PC-3 (cell line): Measurements from ENCODE around the gene DNAAF2. TPM values are rescaled to one million over a fixed set of nuclear protein-coding genes. Genes with fewer than 3 reads are reported as not detected.

Experiments used
- ATAC-seq: fragments of 200-7000 bp; cut with Tn5 transposase; 2 replicates; pipeline ENCODE4 v1.9.1; 2020; ENCODE audit warnings: mild to moderate bottlenecking, moderate library complexity
- BruUV-seq: library from RNA; stranded (reverse); fragments of 400-500 nt; replicated peaks from 2 replicates; lab custom pipeline; 2021; lab: Mats Ljungman, UMichigan
- CTCF ChIA-PET: fragments of 300-600 bp; sonication (Branson Sonifier 250); formaldehyde crosslinking; loops from one replicate; lab custom pipeline; 2022; ENCODE audit warnings: antibody characterized with exemption; lab: Charles Lee
- POLR2A ChIA-PET: fragments of 300-600 bp; sonication (Branson Sonifier 250); formaldehyde crosslinking; loops from one replicate; lab custom pipeline; 2022; ENCODE audit warnings: antibody characterized with exemption; ENCODE audit not compliant: unreplicated experiment; lab: Charles Lee
- DNase-seq: peaks from one replicate; pipeline ENCODE4 v3.0.0-alpha.2; 2015
- H2AFZ ChIP-seq: fragments of 300-600 bp; sonication (generic); 2 replicates; pipeline ENCODE4 v1.6.0; 2016; ENCODE audit warnings: antibody characterized with exemption, low read length
- H3F3A ChIP-seq: fragments of 300-600 bp; sonication (generic); one replicate; pipeline ENCODE4 v1.6.0; 2017; ENCODE audit warnings: antibody characterized with exemption, low read length, control low read depth, mild to moderate bottlenecking; ENCODE audit not compliant: unreplicated experiment
- H3K27ac ChIP-seq: fragments of 300-600 bp; sonication (generic); 2 replicates; pipeline ENCODE4 v1.5.1; 2016; ENCODE audit warnings: mild to moderate bottlenecking, low read length
- H3K27me3 ChIP-seq: fragments of 300-600 bp; sonication (generic); 2 replicates; pipeline ENCODE4 v1.6.1; 2016; ENCODE audit warnings: low read length, mixed read lengths
- H3K36me3 ChIP-seq: fragments of 300-600 bp; sonication (generic); 2 replicates; pipeline ENCODE4 v1.6.1; 2016; ENCODE audit warnings: low read depth, mixed run types, low read length, mixed read lengths
- H3K4me1 ChIP-seq: fragments of 300-600 bp; sonication (generic); 2 replicates; pipeline ENCODE4 v1.5.1; 2016; ENCODE audit warnings: low read length; ENCODE audit not compliant: insufficient read depth
- H3K4me2 ChIP-seq: fragments of 300-600 bp; sonication (generic); 2 replicates; pipeline ENCODE4 v1.6.0; 2016; ENCODE audit warnings: low read length
- H3K4me3 ChIP-seq: fragments of 300-600 bp; sonication (generic); 2 replicates; pipeline ENCODE4 v1.5.1; 2016; ENCODE audit warnings: mild to moderate bottlenecking, low read length, mixed read lengths
- H3K79me2 ChIP-seq: fragments of 300-600 bp; sonication (generic); 2 replicates; pipeline ENCODE4 v1.6.1; 2017; ENCODE audit warnings: low read length, mixed read lengths
- H3K9ac ChIP-seq: fragments of 300-600 bp; sonication (generic); 2 replicates; pipeline ENCODE4 v1.6.0; 2016; ENCODE audit warnings: mild to moderate bottlenecking, low read length
- H3K9me2 ChIP-seq: fragments of 300-600 bp; sonication (generic); replicated peaks from 2 replicates; pipeline ENCODE4 v1.6.1; 2016; ENCODE audit warnings: mixed run types, low read length, mixed read lengths
- H3K9me3 ChIP-seq: fragments of 300-600 bp; sonication (generic); 2 replicates; pipeline ENCODE4 v1.6.1; 2016; ENCODE audit warnings: low read length, mixed read lengths
- H4K20me1 ChIP-seq: fragments of 300-600 bp; sonication (generic); 2 replicates; pipeline ENCODE4 v1.6.1; 2016; ENCODE audit warnings: low read length, mixed read lengths
- EZH2 ChIP-seq: fragments of 300-600 bp; sonication (generic); IDR thresholded peaks from one replicate; pipeline ENCODE4 v1.6.1; 2017; ENCODE audit warnings: antibody characterized with exemption, mild to moderate bottlenecking, low read length; ENCODE audit not compliant: unreplicated experiment
- EZH2phosphoT487 ChIP-seq: fragments of 300-600 bp; sonication (generic); IDR thresholded peaks from 2 replicates; pipeline ENCODE4 v1.6.1; 2018; ENCODE audit warnings: mild to moderate bottlenecking, antibody characterized with exemption, low read length, borderline replicate concordance
- intact Hi-C: fragments of 100-400 bp; cut with micrococcal nuclease; formaldehyde crosslinking; loops from 2 replicates; pipeline ENCODE4 v1.9.0; 2023
- total RNA-seq: library from RNA; depleted of rRNA; stranded (reverse); fragments of >200 nt; gene quantifications from 2 replicates; pipeline ENCODE4 v1.2.3, GENCODE V29; 2014
- TF ChIP-seq, protein P1 (sequence below): fragments of 300-600 bp; sonication (generic); conservative IDR thresholded peaks from 2 replicates; pipeline ENCODE4 v1.5.1; 2017; ENCODE audit warnings: antibody characterized with exemption, low read depth, mild to moderate bottlenecking, low read length

Gene DNAAF2
- total RNA-seq, 1 experiment from 2014 or later = 23.2 TPM

DNA sequence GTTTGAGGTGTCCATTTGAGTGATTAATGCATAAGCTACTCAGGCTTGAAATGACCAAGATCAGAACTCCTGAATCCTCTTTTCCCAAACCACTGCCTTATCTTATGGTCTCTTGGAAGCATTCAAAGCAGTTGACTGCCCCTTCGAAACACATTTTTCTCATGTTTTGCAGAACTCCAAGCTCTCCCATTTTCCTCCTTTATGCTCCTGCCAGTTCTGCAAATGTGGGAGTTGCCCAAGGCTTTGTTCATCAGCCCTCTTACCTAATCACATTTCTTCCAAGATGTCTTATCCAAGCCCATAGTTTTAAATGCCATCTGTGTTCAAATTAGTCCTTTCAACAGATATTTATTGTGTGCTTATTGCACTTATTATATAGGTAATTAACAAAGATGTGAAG, 1.8 kb upstream of the DNAAF2 start:
- Histone ChIP-seq H3K9me2 (no peaks in the 10 kb centered on the region), H4K20me1 (peaks cover 8% of the 10 kb centered on the region), H3K36me3 (peaks cover 23% of the 10 kb centered on the region), H3K9me3 (no peaks in the 10 kb centered on the region), H2AFZ (no peak overlapping the region), H3K4me2 (peak overlapping the region; percentile 81; the same call in 1 of the 2 replicates), H3K4me1 (peaks cover 31% of the 10 kb centered on the region), H3K9ac (no peak overlapping the region), H3K79me2 (peaks cover 92% of the 10 kb centered on the region), H3F3A (no peaks in the 10 kb centered on the region), H3K4me3 (no peak overlapping the region), H3K27me3 (no peaks in the 10 kb centered on the region), H3K27ac (no peak overlapping the region)
- BruUV-seq = no TSS peak
- intact Hi-C loops = no loop called here
- TF ChIP-seq, protein P1, sequence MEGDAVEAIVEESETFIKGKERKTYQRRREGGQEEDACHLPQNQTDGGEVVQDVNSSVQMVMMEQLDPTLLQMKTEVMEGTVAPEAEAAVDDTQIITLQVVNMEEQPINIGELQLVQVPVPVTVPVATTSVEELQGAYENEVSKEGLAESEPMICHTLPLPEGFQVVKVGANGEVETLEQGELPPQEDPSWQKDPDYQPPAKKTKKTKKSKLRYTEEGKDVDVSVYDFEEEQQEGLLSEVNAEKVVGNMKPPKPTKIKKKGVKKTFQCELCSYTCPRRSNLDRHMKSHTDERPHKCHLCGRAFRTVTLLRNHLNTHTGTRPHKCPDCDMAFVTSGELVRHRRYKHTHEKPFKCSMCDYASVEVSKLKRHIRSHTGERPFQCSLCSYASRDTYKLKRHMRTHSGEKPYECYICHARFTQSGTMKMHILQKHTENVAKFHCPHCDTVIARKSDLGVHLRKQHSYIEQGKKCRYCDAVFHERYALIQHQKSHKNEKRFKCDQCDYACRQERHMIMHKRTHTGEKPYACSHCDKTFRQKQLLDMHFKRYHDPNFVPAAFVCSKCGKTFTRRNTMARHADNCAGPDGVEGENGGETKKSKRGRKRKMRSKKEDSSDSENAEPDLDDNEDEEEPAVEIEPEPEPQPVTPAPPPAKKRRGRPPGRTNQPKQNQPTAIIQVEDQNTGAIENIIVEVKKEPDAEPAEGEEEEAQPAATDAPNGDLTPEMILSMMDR = no peak
- TF ChIP-seq EZH2 (no peak), EZH2phosphoT487 (no peak)
- ChIA-PET POLR2A (no interaction called here), CTCF (no interaction called here)
- DNase-seq (no peak), ATAC-seq (no peak)

- DNase-seq = peak; percentile 97
- Histone ChIP-seq H3K9me2 (no peaks in the 10 kb centered on the region), H3K79me2 (peaks cover 95% of the 10 kb centered on the region), H3K4me2 (peak overlapping the region; percentile 81), H2AFZ (peak overlapping the region; percentile 91), H3K9ac (peak overlapping the region; percentile 99), H4K20me1 (peaks cover 14% of the 10 kb centered on the region), H3K9me3 (no peaks in the 10 kb centered on the region), H3K4me1 (peaks cover 28% of the 10 kb centered on the region), H3K27me3 (no peaks in the 10 kb centered on the region), H3K4me3 (peak overlapping the region; percentile 71), H3F3A (no peaks in the 10 kb centered on the region), H3K36me3 (peaks cover 14% of the 10 kb centered on the region), H3K27ac (peak overlapping the region; percentile 88)
- no TSS peak for BruUV-seq
- intact Hi-C loops = loop anchor here (1.0 to 2.0 kb wide), 5 partner anchors 47 to 218 kb away; partner anchors contain the start of genes KLHDC1, NEMF and RPS29
- POLR2A ChIA-PET = interaction anchor here (0.5 to 1.6 kb wide), 10 partner anchors 10 to 1371 kb away, joined by 3 to 25 read pairs (median 6); partner anchors contain the start of genes KLHDC2, MGAT2, RPL36AL and RPS29
- TF ChIP-seq, protein P1 = peak; percentile 94
- TF ChIP-seq EZH2phosphoT487 = no peak
- ATAC-seq = peak; percentile 78
- CTCF ChIA-PET = interaction anchor here (0.5 to 1.5 kb wide), 19 partner anchors 8 to 356 kb away, joined by 3 to 21 read pairs (median 5); partner anchors contain the start of genes KLHDC2, MGAT2, NEMF and RPL36AL
Measured at GRCh38 chr14:49633640-49634546, 1.2 kb downstream of the DNAAF2 start.
